OCI-LY1 (cell line): ENCODE results near the gene NMRK1.

Experiments used
- H2AFZ ChIP-seq: fragments of 200-600 bp; sonication (generic), shearing (Covaris generic); 2 replicates; pipeline ENCODE4 v1.6.0; 2014; ENCODE audit warnings: antibody characterized with exemption, mild to moderate bottlenecking, low read length
- H3F3A ChIP-seq: fragments of 200-600 bp; sonication (generic), shearing (Covaris generic); 2 replicates; pipeline ENCODE4 v1.6.0; 2014; ENCODE audit warnings: mild to moderate bottlenecking, antibody characterized with exemption, low read length, moderate library complexity; ENCODE audit not compliant: insufficient read depth
- H3K27ac ChIP-seq: fragments of 200-600 bp; sonication (generic); 2 replicates; pipeline ENCODE4 v1.5.1; 2014; ENCODE audit warnings: low read length, mixed run types, mild to moderate bottlenecking, low read depth; ENCODE audit not compliant: poor library complexity, severe bottlenecking
- H3K27me3 ChIP-seq: fragments of 200-600 bp; sonication (generic); 2 replicates; pipeline ENCODE4 v1.6.0; 2014; ENCODE audit warnings: antibody characterized with exemption, mild to moderate bottlenecking, low read length, moderate library complexity; ENCODE audit not compliant: insufficient read depth
- H3K36me3 ChIP-seq: fragments of 200-600 bp; sonication (generic); 2 replicates; pipeline ENCODE4 v1.6.1; 2014; ENCODE audit warnings: mild to moderate bottlenecking, antibody characterized with exemption, low read length, moderate library complexity, mixed read lengths; ENCODE audit not compliant: insufficient read depth
- H3K4me1 ChIP-seq: fragments of 200-600 bp; sonication (generic); 2 replicates; pipeline ENCODE4 v1.5.1; 2014; ENCODE audit warnings: mild to moderate bottlenecking, low read length, moderate library complexity; ENCODE audit not compliant: insufficient read depth, severe bottlenecking
- H3K4me2 ChIP-seq: fragments of 200-600 bp; sonication (generic), shearing (Covaris generic); 2 replicates; pipeline ENCODE4 v1.6.1; 2014; ENCODE audit warnings: low read length
- H3K4me3 ChIP-seq: fragments of 200-600 bp; sonication (generic); 2 replicates; pipeline ENCODE4 v1.5.1; 2014; ENCODE audit warnings: low read length, low read depth, mild to moderate bottlenecking, mixed read lengths; ENCODE audit not compliant: poor library complexity, severe bottlenecking
- H3K79me2 ChIP-seq: fragments of 200-600 bp; shearing (Covaris generic); 2 replicates; pipeline ENCODE4 v1.6.1; 2016; ENCODE audit warnings: mixed run types, low read length, mixed read lengths; ENCODE audit not compliant: insufficient read depth
- H3K9ac ChIP-seq: fragments of 200-600 bp; sonication (generic), shearing (Covaris generic); 2 replicates; pipeline ENCODE4 v1.6.1; 2014; ENCODE audit warnings: mild to moderate bottlenecking, low read length, mixed read lengths
- H3K9me2 ChIP-seq: fragments of 200-600 bp; sonication (generic), shearing (Covaris generic); 2 replicates; pipeline ENCODE4 v1.6.1; 2014; ENCODE audit warnings: low read depth, mild to moderate bottlenecking, low read length, mixed read lengths
- H3K9me3 ChIP-seq: fragments of 200-600 bp; shearing (Covaris generic); 2 replicates; pipeline ENCODE4 v1.6.1; 2014; ENCODE audit warnings: low read length, mixed read lengths
- H4K20me1 ChIP-seq: fragments of 200-600 bp; sonication (generic), shearing (Covaris generic); 2 replicates; pipeline ENCODE4 v1.6.0; 2016; ENCODE audit warnings: mild to moderate bottlenecking, low read length; ENCODE audit not compliant: insufficient read depth
- EZH2 ChIP-seq: fragments of 200-600 bp; sonication (generic), shearing (Covaris generic); IDR thresholded peaks from 2 replicates; pipeline ENCODE4 v1.8.0; 2017; ENCODE audit warnings: borderline replicate concordance, mixed run types, mild to moderate bottlenecking, antibody characterized with exemption, low read length, moderate library complexity, mixed read lengths
- TF ChIP-seq, protein P1 (sequence below): fragments of 200-600 bp; sonication (generic), shearing (Covaris generic); IDR thresholded peaks from 2 replicates; pipeline ENCODE4 v1.5.1; 2017; ENCODE audit warnings: mild to moderate bottlenecking, antibody characterized with exemption, low read length, moderate library complexity, mixed read lengths

Gene NMRK1

DNA sequence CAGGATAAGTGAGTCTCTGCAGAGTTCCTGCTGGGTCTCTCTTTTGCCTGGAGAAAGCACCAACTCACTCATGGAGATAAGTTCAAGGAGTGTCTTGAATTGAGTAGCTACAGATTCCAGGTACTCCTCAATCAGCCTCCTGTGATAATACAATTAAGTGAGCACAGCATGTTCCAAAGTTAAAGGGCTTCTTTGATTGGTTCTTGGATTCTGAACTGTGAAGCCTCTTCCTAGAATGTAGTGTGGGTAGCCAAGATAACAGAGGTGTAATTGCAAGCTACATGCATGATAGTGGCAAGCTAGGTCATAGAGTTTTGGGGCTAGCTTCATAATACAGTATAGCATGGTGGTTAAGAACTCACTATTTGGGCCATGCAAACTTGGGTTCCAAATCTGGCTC lies 36.7 kb downstream of the NMRK1 start:
- no peaks in the 10 kb centered on the region for H3K79me2 ChIP-seq
- H3K4me2 ChIP-seq: no peak overlapping the region
- no peaks in the 10 kb centered on the region for H4K20me1 ChIP-seq
- H3K27ac ChIP-seq: no peak overlapping the region
- H3K9me2 ChIP-seq: no peaks in the 10 kb centered on the region
- H2AFZ ChIP-seq: no peak overlapping the region
- TF ChIP-seq EZH2: no peak
- TF ChIP-seq, protein P1, sequence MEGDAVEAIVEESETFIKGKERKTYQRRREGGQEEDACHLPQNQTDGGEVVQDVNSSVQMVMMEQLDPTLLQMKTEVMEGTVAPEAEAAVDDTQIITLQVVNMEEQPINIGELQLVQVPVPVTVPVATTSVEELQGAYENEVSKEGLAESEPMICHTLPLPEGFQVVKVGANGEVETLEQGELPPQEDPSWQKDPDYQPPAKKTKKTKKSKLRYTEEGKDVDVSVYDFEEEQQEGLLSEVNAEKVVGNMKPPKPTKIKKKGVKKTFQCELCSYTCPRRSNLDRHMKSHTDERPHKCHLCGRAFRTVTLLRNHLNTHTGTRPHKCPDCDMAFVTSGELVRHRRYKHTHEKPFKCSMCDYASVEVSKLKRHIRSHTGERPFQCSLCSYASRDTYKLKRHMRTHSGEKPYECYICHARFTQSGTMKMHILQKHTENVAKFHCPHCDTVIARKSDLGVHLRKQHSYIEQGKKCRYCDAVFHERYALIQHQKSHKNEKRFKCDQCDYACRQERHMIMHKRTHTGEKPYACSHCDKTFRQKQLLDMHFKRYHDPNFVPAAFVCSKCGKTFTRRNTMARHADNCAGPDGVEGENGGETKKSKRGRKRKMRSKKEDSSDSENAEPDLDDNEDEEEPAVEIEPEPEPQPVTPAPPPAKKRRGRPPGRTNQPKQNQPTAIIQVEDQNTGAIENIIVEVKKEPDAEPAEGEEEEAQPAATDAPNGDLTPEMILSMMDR: no peak
- H3K4me1 ChIP-seq: no peaks in the 10 kb centered on the region
- H3K4me3 ChIP-seq: no peak overlapping the region
- no peaks in the 10 kb centered on the region for H3K27me3 ChIP-seq
- H3K9me3 ChIP-seq: 0 out of 2 replicates have a peak, but pooled peaks cover under 1% of the 10 kb centered on the region
- H3K36me3 ChIP-seq: no peaks in the 10 kb centered on the region
- no peaks in the 10 kb centered on the region for H3F3A ChIP-seq
- no peak overlapping the region for H3K9ac ChIP-seq

- Histone ChIP-seq H4K20me1 (no peaks in the 10 kb centered on the region), H3K4me2 (no peak overlapping the region), H3K79me2 (no peaks in the 10 kb centered on the region), H3K27me3 (no peaks in the 10 kb centered on the region), H3K9me3 (no peaks in the 10 kb centered on the region), H3K9me2 (no peaks in the 10 kb centered on the region), H3F3A (no peaks in the 10 kb centered on the region), H2AFZ (no peak overlapping the region), H3K36me3 (no peaks in the 10 kb centered on the region), H3K9ac (no peak overlapping the region), H3K27ac (no peak overlapping the region), H3K4me1 (no peaks in the 10 kb centered on the region), H3K4me3 (no peak overlapping the region)
- TF ChIP-seq, protein P1: no peak
- TF ChIP-seq EZH2: no peak
Observed at GRCh38 chr9:75047506-75047905, 40.4 kb downstream of the NMRK1 start.

DNA sequence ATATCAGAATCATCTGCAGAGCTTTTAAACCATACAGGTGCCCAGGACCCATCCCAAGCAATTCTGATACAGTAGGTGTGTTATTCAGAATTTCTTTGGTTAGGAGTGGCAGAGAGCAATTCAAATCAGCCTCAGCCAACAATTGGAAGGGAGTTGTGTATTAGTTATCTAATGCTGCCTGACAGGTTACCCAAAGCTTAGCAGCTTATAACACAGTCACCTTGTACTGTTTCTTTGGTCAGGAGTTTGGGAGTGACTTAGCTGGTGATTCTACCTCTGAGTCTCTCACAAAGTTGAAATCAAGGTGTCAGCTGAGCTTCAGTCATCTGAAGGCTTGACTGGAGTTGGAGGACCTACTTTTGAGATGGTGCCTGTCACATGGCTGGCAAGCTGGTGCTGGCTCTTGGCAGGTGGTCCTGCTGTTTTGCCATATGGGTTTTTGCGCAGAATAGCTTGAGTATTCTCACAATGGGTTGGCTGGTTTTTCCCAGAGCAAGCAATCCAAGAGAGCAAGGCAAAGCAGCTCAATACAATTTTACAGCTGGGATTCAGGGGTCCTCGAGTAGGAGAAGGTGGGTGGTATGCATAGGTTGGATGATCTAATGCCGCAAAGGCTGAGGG lies 41.1 kb downstream of the NMRK1 start:
- Histone ChIP-seq H2AFZ (no peak overlapping the region), H3K4me2 (no peak overlapping the region), H3F3A (no peaks in the 10 kb centered on the region), H3K4me1 (no peaks in the 10 kb centered on the region), H3K27me3 (no peaks in the 10 kb centered on the region), H3K4me3 (no peak overlapping the region), H3K27ac (no peak overlapping the region), H3K79me2 (no peaks in the 10 kb centered on the region), H3K9me2 (no peaks in the 10 kb centered on the region), H4K20me1 (no peaks in the 10 kb centered on the region), H3K9me3 (no peaks in the 10 kb centered on the region), H3K9ac (no peak overlapping the region), H3K36me3 (no peaks in the 10 kb centered on the region)
- TF ChIP-seq, protein P1: no peak
- no peak for TF ChIP-seq EZH2
